GM18870 (cell line): ENCODE measurements around the gene AGBL1.

Source experiments
- ATAC-seq: cut with Tn5 transposase; IDR thresholded peaks from one replicate; pipeline ENCODE4 v1.9.1; 2021; ENCODE audit warnings: moderate library complexity; ENCODE audit not compliant: unreplicated experiment

The AGBL1 gene

GRCh38 chr15:86772369-86773059 lies 692.8 kb downstream of the AGBL1 start:
- ATAC-seq, result no peak

- no peak for ATAC-seq
These were observed 694.1 kb downstream of the AGBL1 start for GRCh38 chr15:86773736-86774135.

DNA sequence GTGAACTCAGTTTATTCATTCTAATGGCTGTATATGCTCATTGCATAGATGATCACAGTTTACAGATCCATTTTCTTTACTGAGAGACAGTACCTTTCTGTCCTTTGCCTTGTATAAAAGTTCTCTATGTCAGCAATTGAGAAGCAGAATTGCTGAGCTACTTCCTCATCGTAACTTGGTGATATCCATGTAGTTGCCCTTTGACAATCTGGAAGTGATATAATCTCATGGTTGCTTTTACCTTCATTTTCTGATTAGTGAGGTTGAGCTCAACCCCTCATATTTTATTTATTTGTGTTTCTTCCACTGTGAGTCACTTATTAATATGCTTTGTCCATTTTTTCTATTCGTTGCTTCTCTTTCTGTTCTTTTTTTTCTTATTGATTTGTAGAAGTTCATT lies 696.5 kb downstream of the AGBL1 start:
- ATAC-seq, result no peak

DNA sequence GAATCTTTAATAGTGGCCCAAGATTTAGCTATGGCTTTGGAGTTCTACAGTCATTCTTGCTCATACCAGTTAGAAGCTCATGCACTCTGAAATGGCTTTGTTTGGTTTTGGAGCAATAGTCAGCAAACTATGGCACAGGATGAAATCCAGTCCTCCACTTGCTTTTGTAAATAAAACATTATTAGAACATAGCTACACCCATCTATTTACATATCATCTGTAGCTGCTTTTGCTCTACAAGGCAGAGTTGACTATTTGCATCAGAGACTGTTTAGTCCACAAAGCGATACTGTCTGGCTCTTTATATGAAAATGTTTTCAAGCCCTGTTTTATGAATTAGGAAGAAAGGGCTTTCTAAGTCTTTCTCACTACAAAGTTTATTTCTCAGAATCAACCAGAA lies 716.9 kb downstream of the AGBL1 start:
- no peak for ATAC-seq

GRCh38 chr15:86797135-86797534 lies 717.5 kb downstream of the AGBL1 start:
- ATAC-seq, result no peak

- no peak for ATAC-seq
These were observed 719.6 kb downstream of the AGBL1 start for GRCh38 chr15:86799226-86799625.

DNA sequence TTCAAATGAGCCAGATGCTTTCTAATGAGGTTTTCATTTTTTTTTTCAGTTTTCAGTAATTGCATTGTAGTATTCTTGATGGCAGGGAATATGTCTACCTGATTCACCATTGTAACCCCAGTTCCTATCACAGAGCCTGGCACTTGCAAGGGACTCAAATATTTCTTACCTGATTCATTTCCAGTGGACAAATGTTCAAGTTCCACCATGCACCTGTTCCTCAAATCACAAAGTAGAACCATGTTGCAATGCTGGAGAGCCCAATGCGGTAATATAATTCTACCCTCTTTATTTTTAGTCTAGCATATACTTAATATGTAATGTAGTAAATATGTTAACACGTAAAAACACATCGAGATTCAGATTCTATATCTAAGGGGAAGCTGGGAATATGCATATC lies 722.6 kb downstream of the AGBL1 start:
- no peak for ATAC-seq

- no peak for ATAC-seq
These were observed 724.7 kb downstream of the AGBL1 start for GRCh38 chr15:86804406-86804805.

DNA sequence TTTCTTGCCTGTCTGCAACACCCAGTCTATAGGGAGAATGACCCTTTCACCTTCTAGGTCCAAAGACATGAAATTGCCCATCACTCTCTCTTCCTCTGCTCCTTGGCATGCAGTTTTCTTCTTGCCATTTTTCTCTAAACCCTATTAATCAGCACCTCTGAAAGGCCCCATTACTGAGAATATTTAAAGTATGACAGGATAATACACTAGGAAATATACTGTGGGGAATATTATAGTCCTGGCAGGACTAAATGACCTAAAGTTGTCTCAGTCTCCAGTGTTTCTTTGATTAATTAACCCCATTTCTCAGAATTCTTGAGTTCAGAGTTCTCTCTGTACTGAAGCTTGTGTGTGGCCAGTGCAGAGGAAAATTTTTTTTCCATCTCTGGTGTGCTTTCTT lies 730.7 kb downstream of the AGBL1 start:
- no peak for ATAC-seq

DNA sequence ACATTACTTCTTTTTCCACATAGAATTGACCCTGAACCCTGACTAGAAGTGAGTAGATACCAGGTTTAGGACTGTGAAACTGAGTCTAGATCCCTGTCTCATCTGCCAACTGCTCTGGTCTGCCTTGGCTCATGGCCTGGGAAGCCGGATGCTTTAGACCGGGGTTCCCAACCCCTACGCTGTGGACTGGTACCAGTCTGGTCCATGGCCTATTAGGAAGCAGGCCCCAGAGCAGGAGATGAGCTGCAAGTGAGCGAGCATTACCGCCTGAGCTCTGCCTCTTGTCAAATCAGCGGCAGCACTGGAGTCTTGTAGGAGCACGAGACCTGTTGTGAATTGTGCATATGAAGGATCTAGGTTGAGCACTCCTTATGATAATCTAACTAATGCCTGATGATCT lies 734.2 kb downstream of the AGBL1 start:
- no peak for ATAC-seq

DNA sequence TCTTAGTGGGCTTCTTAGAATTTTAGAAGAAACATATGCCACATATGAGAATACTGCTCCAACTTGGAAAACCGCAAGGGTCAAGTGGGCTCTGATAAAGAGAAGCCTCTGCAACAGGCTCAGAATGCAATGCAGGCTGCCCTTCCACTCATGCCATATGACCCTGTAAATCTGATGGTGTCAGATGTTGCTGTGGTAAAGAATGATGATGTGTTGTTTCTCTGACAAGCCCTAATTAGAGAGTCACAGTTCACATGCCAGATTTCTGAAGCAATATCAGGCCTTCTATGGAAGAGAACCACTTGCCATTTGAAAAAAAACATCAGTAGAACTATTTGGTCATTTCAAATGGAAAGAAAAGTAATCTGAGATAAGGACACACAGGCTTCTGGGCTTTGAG lies 749.6 kb downstream of the AGBL1 start:
- no peak for ATAC-seq

DNA sequence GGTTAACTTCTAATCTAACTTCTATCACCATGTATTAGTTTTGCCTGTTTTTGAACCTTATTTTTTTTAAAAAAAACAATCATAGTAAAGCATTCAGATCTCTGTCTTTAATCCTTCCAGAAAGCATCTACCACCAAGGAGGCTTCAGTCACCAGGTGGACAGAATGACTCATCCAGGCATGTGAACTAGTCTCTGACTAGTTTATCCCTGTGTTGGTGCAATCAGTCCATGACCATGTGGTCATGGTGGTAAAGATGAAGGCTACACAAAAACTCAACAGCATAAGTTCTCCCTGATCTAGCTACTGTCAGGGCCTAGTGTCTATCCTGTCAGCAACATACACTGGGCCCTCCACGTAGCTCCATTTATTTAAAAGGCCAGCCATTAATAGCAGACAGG lies 750.6 kb downstream of the AGBL1 start:
- ATAC-seq, result no peak

- no peak for ATAC-seq
These were observed 753.9 kb downstream of the AGBL1 start for GRCh38 chr15:86833595-86833994.

DNA sequence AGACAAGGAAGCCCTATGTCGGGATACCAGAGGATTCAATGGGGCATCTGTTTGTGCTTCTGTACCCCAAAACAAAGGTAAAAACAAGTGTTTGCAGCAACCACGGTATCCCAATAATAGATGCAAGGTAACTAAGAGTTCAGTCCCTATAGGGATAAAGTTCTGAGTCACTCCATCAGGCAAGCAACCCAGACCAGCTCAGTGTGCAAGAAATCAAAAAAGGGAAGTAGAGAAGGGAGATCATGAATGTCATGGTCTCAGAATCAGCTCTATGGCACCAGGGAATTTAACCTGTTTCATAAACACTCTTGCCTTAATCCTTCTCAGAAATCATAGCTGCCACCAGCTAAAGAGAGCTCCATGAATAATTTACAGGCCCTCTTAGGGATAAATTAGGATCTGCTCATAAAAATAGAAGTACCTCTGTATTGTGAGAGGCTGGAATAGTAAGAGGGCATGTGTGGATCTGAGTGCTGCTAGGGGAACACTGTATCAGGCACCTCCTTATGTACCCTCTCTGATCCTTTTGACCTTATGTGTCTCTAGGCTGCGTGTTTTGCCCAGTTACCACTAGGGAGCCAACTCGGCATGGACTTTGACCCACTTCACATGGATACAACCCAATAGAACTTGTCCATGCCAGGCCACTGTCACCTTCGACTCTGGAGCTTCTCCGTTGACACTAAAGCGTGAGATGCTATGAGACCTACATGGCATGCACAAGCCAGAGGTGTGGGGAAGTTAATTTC lies 754.6 kb downstream of the AGBL1 start:
- no peak for ATAC-seq

DNA sequence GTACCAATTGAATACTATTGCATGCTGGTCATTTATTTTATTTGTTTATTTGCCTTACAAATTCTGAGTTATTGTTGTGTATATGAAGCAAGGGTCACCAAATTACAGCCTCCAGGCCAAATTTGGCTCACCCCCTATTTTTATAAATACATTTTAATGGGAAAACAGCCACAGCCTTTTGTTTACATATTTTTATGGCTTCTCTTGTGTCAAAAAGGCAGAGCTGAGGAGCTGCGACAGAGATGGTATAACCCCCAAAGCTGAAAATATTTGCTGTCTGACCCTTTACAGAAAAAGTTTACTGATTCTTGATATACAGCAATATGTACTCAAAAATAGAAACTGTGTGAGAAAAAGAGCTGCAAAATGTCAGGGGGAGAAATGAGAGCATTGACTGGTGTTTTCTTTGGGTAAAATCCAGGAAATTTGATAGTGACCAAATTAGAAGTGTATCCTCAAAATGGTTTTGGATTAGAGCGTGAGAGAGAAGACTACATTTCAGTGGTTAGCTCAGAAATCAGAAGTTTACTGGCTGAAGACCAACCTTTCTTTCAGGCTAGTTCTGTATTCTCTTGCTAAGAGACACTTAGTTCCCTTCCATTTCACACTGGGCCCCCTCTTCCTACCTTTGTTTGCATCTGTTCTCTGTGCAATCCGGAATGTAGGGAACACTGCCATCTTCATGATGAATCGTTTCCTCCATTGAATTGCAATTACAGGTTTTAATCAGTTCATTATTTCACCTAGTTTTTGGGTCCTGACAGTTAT lies 757.8 kb downstream of the AGBL1 start:
- ATAC-seq, result no peak

GRCh38 chr15:86839502-86839901 lies 759.8 kb downstream of the AGBL1 start:
- no peak for ATAC-seq

DNA sequence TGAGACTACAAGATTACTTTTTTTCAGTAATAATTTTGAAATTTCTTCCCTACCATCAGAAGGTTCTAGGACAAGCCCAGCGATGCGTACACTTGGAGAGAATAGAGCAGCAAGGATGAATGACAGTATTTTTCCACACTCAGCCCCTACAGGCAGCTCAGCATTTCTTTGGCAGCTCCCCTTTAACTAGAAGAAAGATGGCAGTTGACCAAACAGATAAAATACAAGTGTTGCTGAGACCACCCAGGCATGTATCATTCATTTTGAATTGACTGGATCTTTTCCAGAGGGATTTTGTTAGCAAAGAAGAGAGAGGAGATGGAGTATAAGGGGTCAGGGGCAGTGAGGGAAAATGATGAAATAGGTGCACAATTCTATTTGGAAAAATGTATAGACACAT lies 761.3 kb downstream of the AGBL1 start:
- no peak for ATAC-seq

- no peak for ATAC-seq
These were observed 762.5 kb downstream of the AGBL1 start for GRCh38 chr15:86842199-86842598.

DNA sequence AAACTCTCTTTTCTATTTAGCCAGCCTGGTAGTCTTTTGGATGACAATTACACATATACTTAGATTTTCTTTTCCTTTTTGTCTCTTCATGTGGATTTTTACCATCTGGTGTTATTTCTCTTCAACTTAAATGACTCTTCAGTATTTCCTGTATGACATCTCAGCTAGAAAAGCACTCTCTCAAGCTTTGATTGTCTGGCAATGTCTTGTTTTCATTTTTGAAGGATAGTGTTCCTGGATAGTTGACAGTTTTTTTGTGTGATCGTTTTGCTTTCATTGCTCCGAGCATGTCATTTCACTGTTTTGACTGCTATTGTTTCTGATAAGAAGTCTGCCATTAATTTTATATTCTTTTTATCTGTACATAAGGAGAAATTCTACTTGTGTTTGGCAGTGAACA lies 766.4 kb downstream of the AGBL1 start:
- no peak for ATAC-seq

- no peak for ATAC-seq
These were observed 769.5 kb downstream of the AGBL1 start for GRCh38 chr15:86849136-86849535.

- no peak for ATAC-seq
These were observed 770.1 kb downstream of the AGBL1 start for GRCh38 chr15:86849558-86850285.
